Stimulated activated CD4-positive, alpha-beta T cell treated with anti-CD3 and anti-CD28 coated beads, Interleukin-4, amount 100 ng/mL, for 24 hours (primary cell): ENCODE data around the gene HAP1.
"Not testable (repeated sequence)": the region's sequence is repeated elsewhere in the genome, so short reads cannot be mapped to it uniquely, and the experiment has no call there.

Experiments used
- DNase-seq: peaks from one replicate; pipeline ENCODE4 v3.0.0-alpha.2; 2020

HAP1 gene

DNA sequence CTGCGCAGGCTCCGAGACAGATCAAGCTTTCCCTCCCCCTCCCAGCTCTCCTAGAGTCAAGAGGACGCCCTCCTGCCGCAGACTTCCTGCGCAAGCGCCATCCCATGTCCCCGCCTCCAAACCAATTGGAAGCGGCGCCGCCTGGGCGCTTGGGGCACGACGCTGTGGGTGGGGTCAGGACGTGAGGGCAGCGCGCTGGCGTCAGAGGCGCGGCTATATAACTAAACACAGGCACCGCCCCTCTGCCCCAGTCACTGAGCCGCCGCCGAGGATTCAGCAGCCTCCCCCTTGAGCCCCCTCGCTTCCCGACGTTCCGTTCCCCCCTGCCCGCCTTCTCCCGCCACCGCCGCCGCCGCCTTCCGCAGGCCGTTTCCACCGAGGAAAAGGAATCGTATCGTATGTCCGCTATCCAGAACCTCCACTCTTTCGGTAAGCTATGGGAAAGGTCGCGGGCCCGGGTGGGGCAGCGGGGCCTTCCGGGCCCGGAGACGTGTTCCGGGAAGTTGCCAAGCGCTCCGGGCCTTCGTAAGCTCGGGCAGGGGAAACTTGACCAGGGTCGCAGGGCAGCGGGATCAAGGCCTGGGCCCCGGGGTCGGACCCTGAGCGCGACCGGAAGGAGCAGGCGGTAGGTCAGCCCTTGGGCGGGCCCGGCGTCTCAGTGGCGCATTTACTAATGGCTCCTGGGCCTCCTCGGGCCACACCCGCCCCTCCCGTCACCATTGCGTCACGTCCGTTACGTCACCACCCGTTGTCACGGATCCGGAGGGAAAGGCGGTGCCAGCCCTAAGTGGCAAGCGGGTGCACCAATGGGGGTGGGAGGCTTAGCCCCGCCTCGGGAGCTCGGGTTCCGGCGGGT, 45.6 kb downstream of the HAP1 start, which contains the start of gene EIF1:
EIF1 (plus strand) TSS at position 245 of the 856 bp plus-strand sequence; CDS start at position 399, 154 bp downstream.
- DNase-seq = peak; percentile 100

DNA sequence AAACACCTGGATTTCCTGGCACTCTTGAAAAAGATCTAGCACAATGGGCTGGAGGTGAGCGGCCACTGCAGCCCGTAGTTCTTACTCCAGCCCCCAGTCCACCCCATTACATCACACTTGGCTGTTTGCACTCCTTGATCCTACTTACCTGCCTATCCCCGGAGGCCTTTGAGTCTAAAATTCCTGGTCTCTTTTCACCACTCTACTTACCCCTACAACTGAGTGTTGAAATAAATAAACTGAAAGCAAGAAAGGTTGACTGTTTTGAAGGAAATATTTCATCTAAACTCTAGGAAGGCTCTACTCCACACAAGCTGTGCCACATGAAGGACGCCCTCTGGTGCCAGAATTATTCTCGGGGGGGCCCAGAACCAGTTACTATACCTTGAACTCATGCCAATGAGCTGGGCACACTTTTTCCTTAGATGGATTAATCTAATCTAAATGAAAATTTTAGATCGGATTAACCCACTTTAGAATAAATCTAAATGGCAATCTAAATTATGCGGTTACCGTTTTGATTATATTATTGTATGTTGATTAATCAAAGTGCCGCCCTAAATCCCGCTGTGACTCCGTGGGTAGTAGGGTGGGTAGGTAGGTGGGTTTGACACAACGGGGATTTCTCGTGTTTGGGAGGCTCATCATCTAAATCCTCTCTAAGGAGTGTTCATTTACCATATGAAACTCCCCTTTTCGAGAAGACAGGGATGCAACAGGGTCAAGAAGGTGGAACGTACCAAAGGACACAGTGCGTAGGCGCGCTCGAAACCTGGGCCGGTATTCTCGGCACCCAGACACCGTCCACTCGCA, 46.4 kb downstream of the HAP1 start:
- peak; percentile 70 for DNase-seq

DNA sequence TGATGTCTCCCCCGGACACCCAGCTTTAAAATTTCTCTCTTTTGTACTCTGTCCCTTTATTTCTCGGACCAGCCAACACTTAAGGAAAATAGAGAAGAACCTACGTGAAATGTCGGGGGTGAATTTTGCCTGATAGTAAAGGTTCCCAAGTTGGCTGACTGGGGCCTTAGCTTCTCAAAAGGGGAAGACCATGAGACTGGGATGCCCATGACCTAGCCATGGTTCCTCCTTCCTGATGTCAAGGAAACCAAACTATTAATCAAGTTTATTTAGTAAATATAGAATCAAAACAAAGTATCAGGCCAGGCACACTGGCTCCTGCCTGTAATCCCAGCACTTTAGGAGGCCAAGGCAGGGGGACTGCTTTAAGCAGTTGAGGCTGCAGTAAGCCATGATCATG, 48.2 kb downstream of the HAP1 start:
- no peak for DNase-seq

DNA sequence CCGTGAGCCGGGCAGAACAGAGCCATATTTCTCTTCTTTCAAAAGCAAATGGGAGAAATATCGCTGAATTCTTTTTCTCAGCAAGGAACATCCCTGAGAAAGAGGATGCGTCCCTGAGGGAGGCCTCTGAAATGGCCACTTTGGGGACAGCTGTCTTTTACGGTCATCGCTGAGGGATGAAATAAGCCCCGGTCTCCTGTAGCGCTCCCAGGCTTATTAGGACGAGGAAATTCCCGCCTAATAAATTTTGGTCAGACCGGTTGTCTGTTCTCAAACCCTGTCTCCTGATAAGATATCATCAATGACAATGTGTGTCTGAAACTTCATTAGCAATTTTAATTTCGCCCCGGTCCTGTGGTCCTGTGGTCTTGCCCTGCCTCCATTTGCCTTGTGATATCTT, 48.7 kb downstream of the HAP1 start:
- not testable (repeated sequence) for DNase-seq

DNA sequence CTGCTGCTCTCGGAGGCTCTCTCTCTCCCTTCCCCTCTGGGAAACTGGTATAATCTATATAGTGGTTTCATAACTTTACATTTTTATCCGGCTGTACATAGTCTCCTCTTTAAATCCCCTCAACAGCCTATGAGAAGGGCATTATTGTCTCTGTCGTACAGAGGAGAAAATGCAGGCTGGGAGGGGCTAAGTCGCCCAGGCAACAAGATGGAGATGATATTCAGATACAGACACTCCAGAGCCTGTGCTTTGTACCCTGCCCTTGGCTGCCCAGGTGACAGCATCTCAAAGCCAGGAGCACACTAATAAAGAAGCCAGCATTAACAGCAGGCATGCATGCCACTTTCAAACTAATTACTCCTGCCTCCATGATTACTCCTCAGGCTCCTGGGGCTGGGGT, 50.4 kb downstream of the HAP1 start:
- DNase-seq = no peak

DNA sequence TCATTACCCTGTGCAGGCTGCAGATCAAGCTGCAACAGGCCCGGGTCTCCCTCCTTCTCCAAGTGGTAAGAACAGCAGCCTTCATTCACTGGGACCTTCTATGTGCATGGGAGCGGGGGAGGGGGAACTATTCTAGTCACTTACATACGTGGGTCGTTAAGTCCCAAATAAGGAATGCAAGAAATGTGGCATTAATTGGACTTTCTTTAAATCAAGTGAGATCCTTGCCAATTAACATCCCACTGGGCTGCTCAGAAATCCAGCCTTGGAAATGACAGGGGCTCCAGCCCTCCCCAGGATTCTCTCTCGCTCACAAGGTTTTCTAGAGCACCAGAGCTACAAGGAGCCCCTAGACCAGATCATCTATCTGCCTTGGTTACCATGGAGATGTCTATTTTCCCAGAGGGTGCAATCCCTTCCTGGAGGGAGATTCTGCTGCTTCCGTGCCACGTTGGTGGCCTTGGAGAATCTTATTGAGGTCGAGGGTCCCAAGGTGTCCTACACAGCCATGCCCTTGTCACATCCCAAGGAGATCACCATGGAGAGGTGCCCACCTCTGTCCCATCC, 50.9 kb downstream of the HAP1 start:
- no peak for DNase-seq

DNA sequence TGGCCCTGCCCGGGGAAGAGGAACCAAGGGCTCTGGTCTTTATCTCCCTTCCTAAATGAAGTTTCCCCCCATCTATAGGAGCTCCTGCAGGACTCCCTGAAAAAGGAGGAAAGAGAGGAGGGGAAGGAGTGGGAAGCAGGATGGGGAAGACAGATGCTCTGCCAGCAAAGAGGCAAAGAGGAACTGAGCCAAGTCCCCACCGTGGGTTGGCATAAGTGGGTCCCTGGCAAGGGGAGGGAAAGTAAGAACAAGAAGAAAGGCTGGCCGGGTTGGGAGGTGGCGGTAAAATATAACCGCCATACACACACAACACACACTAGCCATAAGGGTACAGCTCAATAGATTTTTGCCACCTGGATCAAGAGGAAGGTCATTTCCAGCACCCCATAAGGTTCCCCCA, 51.8 kb downstream of the HAP1 start:
- no peak for DNase-seq

DNA sequence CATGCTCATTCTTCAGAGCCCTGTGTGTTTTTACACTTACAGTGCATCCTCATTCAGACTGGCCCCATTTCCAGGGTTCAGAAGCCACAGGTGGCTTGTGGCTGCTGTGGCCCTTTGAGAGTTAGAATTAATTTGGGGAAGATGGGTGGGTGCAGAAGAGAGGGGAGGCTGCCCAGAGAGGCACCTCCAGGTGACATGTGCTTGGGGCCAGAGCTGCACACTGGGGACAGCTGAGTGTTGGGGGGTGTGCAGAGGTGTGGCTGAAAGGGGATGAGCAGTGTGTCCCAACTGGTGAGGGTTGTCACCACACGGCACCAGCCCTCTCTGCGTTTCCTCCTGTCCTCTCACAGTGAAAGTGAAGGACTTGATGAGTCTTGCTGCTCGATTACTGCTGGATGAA, 52.7 kb downstream of the HAP1 start:
- no peak for DNase-seq

DNA sequence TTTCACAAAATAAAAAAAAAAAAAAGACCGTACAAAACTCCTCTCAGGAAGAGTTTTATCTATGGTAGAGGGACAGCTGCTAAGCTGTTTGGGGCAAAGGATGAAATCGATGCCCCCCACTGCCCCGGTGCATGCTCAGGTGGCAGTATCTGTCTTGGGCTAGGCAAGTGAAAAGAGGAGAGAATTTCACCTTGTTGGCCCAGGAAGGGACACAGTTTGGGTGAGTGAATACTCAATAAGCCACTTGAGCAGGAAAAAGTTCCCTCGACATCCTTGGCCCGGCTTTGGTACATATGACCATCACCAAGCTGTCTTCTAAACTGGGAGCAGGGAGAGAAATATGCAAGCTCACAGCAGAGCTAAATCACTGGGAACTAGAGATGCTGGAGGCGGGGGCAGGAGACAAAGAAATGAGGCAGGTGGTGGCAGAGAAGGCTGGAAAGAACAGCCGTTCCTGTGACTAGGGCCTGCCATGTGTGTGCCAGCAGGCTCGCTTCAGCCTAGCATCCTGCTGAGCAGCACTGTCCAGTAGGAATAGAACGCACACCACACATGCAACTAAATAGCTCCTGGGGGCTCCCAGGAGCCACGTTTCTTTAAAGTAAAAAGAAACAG, 53.9 kb downstream of the HAP1 start:
- no peak for DNase-seq

DNA sequence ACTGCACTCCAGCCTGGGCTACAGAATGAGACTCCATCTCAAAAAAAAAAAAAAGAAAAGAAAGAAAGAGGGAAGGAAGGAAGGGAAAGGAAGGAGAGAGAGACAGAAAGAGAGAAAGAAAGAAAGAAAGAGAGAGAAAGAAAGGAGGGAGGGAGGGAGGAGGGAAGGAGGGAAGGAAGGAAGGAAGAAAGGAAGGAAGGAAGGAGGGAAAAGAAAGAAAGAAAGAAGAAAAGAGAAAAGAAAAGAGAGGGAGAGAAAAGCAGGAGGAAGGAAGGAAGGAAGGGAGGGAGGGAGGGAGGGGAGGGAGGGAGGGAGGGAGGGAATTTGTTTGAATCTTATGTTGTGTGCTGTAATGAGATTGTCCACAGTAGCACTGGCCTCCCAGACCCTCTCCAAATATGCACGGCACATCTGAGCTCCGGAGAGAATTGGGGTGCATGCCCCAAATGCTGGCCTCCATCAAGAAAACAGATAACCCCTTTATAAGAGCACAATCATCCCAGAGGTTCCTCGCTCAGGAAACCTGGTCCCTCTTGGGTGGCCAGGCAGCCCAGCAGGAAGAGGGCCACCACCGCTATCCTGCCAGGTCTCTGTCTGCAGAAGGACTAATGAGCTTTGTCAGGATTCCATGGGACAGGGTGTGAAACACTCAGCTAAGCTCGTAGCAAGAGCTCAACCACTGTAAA, 54.6 kb downstream of the HAP1 start:
- DNase-seq = no peak

DNA sequence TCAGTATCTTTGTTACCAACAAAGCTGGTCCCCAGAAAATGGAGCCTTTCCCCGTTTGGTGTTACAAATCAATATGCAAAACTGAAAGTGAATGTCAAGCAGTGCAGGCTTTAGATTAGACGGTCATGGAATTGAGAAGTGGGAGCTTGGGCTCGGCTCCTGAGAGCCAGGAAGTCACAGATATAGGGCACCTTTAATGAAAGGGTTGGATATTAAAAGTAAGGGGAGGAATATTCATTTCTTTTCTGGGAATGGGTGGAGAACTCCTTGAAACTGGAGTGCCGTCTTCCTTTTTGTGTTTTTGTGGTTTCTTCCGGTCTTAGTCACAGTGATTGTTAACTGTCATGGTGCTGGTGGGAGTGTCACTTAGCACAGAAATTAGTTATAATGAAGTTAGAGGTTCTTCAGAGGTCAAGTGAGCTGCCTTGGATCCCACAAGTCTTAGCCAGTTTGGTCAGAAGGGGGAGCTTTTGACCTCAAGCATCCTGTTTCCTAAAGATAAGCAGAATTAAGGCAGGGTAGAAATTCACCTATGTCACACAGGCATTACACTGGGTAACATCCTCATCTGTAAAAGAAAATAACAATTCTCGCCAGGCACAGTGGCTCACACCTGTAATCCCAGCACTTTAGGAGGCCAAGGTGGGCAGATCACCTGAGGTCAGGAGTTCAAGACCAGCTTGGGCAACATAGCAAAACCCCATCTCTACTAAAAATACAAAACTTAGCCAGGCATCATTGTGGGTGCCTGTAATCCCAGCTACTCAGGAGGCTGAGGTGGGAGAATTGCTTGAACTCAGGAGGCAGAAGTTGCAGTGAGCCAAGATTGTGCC, 55.3 kb downstream of the HAP1 start:
- peak; percentile 71 for DNase-seq

DNA sequence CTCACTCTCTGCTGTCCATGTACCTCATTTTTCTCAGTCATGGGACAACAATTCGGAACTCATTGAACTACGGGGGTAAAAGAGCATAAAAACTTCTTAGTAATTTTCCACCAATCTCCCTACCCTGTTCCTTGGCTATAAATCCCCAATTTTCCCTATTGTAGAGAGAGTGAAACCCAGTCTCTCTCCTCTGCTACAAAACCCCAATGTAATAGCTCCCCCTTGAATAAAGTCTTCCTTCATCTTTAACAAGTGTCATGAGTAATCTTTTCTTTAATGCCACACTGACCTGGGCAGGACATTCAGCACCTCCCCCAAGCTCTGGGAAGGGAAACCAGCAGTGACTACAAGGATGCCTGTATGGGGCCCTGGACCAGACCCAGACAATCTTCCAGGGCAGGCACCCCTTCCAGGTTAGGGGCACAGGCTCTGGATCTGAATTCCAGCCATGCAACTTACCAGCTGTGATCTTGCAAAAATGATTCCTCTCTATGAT, 56.0 kb downstream of the HAP1 start:
- no peak for DNase-seq

DNA sequence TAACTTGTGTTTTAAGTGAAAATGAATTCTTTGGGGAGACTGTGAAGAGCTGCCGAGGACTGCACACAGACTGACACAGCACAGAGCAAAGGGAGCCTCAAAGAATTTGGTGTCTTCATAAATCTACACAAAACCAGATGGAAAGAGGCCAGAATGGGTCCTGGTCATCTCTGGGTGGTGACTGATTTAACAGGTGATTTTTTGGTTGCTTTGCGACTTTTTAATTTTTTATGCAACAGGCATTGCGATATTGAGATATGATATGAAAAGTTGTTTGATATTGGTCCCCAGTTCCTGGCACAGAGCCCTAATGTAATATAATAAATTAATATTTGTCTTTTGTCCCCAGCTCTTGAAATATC, 58.4 kb downstream of the HAP1 start:
- no peak for DNase-seq

DNA sequence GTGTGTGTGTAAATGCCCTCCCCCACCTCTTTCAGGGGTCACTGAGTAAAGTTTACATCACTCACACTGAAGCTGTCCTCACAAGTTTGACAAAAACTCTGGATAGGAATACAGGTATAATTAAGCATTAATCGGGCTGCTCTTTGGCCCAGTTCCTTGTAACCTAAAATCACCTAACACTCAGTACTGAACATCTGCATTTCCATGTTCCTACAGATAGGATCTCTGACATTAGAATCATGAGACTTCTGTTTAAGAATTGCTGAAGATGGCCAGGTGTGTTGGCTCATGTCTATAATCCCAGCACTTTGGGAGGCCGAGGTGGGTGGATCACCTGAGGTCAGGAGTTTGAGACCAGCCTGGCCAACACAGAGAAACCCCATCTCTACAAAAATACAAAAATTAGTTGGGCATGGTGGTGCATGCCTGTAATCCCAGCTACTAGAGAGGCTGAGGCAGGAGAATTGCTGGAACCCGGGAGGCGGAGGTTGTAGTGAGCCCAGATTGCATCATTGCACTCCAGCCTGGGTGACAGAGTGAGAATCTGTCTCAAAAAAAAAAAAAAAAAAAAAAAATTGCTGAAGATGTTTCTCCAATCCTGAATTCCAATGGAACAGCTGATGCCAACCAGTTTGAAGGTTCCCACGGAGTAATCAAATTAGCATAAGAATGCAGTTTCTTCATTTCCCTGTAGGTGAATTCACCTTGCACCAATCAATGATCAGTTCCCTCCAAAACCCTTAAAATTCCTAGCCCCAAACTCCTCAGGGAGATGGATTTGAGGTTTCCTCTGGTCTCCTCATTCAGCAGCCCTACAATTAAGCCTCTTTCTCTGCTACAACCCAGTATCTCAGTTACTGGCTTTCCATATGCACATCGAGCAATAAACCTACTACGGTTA, 59.0 kb downstream of the HAP1 start:
- not testable (repeated sequence) for DNase-seq
